SK-N-SH (cell line): Measurements from ENCODE around the gene SDF4.

Experiments
- CTCF ChIP-seq: fragments of 200-600 bp; sonication (generic); IDR thresholded peaks from 2 replicates; pipeline ENCODE4 v1.6.1; 2017; ENCODE audit warnings: antibody characterized with exemption, mild to moderate bottlenecking, moderate library complexity
- EZH2phosphoT487 ChIP-seq: fragments of 200-600 bp; sonication (generic); IDR thresholded peaks from 2 replicates; pipeline ENCODE4 v1.6.1; 2017; ENCODE audit warnings: low read depth, mixed run types, mild to moderate bottlenecking, antibody characterized with exemption, moderate library complexity, borderline replicate concordance
- NRF1 ChIP-seq: IDR thresholded peaks from 2 replicates; pipeline ENCODE4 v1.6.1; 2012; ENCODE audit warnings: low read depth, mild to moderate bottlenecking, low read length
- POLR2AphosphoS5 ChIP-seq: IDR thresholded peaks from 2 replicates; pipeline ENCODE4 v1.6.1; 2012; ENCODE audit warnings: low read depth, low read length
- RCOR1 ChIP-seq: fragments of 150-350 bp; IDR thresholded peaks from 2 replicates; pipeline ENCODE4 v1.6.1; 2017; ENCODE audit warnings: antibody characterized with exemption, low read length
- TAF1 ChIP-seq: IDR thresholded peaks from 2 replicates; pipeline ENCODE4 v1.6.1; 2012; ENCODE audit warnings: low read depth, mild to moderate bottlenecking, low read length, moderate library complexity, borderline replicate concordance
- USF2 ChIP-seq: fragments of 150-350 bp; IDR thresholded peaks from 2 replicates; pipeline ENCODE4 v1.6.1; 2017; ENCODE audit warnings: antibody characterized with exemption, low read length, low read depth, borderline replicate concordance
- TF ChIP-seq, protein P1 (sequence below): IDR thresholded peaks from 2 replicates; pipeline ENCODE4 v1.6.1; 2012; ENCODE audit warnings: mild to moderate bottlenecking, low read depth, low read length, moderate library complexity

- TF ChIP-seq RCOR1: no peak
- TF ChIP-seq CTCF: no peak
- TF ChIP-seq EZH2phosphoT487: no peak
- TF ChIP-seq USF2: no peak
- no peak for TF ChIP-seq TAF1
- no peak for TF ChIP-seq NRF1
- TF ChIP-seq, protein P1, sequence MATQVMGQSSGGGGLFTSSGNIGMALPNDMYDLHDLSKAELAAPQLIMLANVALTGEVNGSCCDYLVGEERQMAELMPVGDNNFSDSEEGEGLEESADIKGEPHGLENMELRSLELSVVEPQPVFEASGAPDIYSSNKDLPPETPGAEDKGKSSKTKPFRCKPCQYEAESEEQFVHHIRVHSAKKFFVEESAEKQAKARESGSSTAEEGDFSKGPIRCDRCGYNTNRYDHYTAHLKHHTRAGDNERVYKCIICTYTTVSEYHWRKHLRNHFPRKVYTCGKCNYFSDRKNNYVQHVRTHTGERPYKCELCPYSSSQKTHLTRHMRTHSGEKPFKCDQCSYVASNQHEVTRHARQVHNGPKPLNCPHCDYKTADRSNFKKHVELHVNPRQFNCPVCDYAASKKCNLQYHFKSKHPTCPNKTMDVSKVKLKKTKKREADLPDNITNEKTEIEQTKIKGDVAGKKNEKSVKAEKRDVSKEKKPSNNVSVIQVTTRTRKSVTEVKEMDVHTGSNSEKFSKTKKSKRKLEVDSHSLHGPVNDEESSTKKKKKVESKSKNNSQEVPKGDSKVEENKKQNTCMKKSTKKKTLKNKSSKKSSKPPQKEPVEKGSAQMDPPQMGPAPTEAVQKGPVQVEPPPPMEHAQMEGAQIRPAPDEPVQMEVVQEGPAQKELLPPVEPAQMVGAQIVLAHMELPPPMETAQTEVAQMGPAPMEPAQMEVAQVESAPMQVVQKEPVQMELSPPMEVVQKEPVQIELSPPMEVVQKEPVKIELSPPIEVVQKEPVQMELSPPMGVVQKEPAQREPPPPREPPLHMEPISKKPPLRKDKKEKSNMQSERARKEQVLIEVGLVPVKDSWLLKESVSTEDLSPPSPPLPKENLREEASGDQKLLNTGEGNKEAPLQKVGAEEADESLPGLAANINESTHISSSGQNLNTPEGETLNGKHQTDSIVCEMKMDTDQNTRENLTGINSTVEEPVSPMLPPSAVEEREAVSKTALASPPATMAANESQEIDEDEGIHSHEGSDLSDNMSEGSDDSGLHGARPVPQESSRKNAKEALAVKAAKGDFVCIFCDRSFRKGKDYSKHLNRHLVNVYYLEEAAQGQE: no peak
- no peak for TF ChIP-seq POLR2AphosphoS5
Observed at GRCh38 chr1:1189111-1189510, 42.7 kb downstream of the SDF4 start.
